GM18907 (cell line): ENCODE results near the gene ATP5PO.
A peak's percentile ranks its signal among the peaks of the same experiment; 100 is the strongest.
"Not testable (repeated sequence)": the region's sequence is repeated elsewhere in the genome, so short reads cannot be mapped to it uniquely, and the experiment has no call there.

Source experiments
- ATAC-seq: cut with Tn5 transposase; IDR thresholded peaks from one replicate; pipeline ENCODE4 v1.9.1; 2021; ENCODE audit warnings: mild to moderate bottlenecking, moderate library complexity; ENCODE audit not compliant: unreplicated experiment

Gene ATP5PO

GRCh38 chr21:33942426-33942825, 26.8 kb upstream of the ATP5PO start:
- no peak for ATAC-seq

DNA sequence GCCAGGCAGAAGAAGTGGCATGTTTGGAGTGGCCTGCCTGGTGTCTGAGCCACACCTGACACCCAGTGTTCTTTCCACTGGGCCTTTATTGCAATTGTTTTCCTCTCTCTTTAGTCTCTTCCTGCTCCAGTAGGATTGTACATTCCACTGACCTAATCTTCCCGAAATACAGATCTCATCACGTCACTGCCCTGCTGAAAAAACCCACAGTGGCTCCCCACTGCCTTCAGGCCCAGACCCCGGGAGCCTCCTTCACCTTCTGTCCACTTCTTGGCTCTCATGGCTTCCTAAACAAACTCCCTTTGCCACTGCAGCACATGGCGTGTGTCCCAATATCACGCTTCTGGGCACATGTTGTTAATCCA, 25.3 kb upstream of the ATP5PO start:
- no peak for ATAC-seq

- no peak for ATAC-seq
These were observed 24.7 kb upstream of the ATP5PO start for GRCh38 chr21:33940164-33940880.

GRCh38 chr21:33939226-33939625, 23.6 kb upstream of the ATP5PO start:
- ATAC-seq = no peak

- no peak for ATAC-seq
These were observed 22.8 kb upstream of the ATP5PO start for GRCh38 chr21:33938381-33938780.

- no peak for ATAC-seq
These were observed 22.3 kb upstream of the ATP5PO start for GRCh38 chr21:33937931-33938339.

DNA sequence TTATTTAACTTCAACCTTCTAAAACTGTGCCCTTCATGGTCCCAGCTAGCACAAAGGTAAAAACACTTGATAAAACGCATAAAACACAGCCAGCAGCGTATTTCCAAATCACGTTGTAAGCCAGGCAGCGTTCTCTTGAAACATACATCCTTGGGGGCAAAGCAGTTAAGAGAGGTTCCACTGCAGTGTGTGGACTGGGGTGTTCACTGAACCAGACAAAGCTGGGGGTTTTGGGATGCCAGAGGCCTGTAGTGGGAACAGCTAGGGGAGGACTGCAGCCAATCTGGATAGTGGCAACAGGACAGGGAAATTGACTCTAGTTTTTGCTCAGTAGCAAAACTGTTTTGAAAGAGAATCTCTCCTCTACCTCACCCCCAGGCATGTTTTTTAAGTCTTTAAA, 21.5 kb upstream of the ATP5PO start:
- ATAC-seq = no peak

DNA sequence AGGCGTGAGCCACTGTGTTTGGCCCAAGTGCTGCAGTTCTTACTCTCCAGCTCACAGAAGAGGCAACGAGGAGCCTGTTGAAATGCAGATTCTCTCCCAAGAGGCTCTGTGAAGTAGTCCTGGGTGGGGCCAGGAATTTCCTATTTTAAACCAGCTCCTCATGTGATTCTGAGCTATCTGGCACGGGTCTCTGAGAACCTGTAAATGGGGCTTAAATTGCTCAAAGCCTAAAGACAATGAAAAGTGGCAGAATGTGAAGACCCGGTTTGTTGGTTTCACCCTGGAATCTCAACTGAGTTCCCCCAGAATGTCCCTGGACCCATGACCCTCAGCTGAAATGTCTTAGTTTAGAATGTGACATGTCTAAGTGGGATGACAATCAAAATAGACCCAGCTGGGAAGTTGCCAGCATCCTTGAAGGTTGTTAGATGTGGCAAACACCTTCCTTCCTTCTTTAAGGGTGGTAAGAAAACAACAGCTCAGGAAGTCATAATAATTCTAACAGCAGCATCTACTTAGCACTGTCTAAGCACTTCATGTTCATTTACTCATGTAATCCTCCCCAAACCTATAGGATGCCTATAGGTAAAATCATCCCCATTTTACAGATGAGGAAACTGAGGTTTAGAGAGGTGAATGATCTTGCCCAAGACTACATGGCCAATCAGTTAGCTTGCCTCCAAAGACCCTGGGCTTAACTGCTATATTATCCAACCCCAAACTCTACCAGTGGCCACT, 20.9 kb upstream of the ATP5PO start:
- no peak for ATAC-seq

GRCh38 chr21:33932731-33933130, 17.1 kb upstream of the ATP5PO start:
- no peak for ATAC-seq

DNA sequence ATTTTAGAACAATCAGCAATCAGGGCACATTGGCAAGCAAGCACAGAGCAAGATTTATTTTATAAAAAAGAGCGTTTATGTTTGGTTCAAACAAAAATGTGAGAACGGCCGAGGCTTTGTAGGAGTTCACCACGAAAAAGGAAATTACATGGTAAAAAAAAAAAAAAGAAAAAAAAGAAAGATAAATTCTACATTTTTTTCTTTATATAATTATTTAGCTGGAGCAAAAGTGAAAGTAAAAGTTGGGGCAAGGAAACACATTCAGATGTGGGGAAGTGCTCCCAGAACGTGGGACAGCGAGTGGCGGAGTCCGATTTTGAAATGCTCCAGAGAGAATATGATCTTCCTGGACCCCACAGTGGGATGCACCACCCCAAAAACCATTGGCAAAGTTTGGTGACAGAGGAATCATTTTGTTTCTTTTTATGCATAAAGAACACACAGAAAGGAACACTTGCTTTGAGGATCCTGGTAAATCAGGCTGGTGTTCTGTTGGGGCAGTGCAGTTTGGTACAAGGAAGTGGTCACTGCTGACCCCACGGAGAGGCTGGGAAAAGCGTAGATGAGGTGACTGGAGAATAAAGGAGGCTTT, 16.3 kb upstream of the ATP5PO start:
- ATAC-seq = no peak

DNA sequence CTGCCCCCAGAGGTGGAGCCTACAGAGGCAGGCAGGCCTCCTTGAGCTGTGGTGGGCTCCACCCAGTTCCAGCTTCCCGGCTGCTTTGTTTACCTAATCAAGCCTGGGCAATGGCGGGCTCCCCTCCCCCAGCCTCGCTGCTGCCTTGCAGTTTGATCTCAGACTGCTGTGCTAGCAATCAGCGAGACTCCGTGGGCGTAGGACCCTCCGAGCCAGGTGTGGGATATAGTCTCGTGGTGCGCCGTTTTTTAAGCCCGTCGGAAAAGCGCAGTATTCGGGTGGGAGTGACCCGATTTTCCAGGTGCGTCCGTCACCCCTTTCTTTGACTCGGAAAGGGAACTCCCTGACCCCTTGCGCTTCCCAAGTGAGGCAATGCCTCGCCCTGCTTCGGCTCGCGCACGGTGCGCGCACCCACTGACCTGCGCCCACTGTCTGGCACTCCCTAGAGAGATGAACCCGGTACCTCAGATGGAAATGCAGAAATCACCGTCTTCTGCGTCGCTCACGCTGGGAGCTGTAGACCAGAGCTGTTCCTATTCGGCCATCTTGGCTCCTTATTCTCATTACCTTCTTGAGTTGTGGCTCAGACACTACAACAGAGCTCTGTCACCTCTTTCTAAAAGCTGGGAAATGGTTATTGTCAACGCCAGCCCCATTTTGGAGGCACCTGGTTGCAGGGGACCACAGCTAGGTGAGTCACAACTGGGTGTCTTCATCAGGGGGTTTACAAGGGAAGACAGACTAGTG, 15.6 kb upstream of the ATP5PO start:
- not testable (repeated sequence) for ATAC-seq

- ATAC-seq = not testable (repeated sequence)
These were observed 10.6 kb upstream of the ATP5PO start for GRCh38 chr21:33926248-33926647.

DNA sequence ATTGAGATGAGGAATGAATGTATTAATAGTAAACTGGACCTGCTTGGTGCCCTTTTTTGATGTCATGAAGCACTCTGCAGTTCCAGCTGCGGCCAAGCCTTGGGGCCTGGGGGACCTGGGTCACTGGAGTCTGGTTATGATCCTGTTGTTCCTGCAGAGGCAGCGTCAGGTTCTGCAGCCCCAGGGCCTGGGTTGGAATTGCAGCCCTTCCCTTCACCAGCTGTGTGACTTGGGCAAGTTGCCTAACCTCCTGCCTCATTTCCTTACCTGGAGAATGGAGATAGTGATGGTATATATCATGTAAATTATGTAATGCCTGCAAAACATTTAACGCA, 9.1 kb upstream of the ATP5PO start:
- ATAC-seq = no peak

DNA sequence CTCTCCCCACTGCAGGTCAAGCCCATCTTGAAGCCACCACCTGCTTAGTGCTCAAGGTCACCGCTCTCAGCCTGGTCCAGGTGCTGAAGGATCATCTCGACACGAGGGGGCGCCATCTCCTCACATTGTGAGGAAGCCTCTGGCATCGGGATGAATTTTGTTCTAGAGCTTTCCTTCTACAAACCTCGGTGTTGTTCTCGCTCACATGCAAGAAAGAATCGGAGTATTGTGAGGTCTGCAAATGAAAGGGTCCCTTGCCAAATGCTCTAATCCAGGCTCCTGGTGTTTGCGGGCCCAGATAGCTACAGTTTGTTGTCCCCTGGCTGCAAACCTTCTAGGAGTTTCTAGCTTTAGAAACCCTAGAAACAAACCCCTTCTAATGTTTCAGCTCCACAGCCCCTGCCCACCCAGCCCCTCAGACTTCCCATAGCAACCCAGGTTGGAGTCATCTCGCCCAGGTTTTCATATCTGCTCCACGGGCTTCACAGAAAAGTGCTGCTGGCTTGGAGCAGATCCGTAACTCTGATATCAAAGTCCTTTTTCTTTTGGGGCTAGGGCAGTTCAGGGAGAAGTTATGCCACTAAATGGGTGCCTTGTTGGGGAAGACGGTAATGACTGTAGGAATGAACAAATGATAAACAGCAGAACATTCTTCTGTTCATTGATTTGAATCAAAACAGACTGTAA, 8.6 kb upstream of the ATP5PO start:
- peak; percentile 88 for ATAC-seq

DNA sequence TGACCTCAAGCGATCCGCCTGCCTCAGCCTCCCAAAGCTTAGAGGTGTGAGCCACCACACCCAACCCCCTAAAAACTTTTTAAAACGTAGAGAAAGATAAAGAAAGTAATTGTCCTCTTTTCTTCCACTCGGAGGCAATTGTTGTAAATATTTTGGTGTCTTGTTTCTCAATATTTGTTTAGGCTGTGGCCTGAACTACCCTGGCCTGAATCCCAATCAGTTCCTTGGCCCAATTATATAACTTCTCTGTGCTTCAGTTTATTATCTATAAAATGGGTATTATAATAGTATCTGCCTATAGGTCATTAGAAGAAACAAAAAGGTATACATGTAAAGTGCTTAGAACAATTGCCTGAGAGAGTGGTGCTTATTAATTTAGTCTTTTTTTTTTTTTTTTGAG, 1.8 kb upstream of the ATP5PO start:
- ATAC-seq = no peak

GRCh38 chr21:33916200-33916567, 580 bp upstream of the ATP5PO start:
- ATAC-seq = peak; percentile 10

- ATAC-seq = no peak
These were observed 1.4 kb downstream of the ATP5PO start for GRCh38 chr21:33914188-33914587.

DNA sequence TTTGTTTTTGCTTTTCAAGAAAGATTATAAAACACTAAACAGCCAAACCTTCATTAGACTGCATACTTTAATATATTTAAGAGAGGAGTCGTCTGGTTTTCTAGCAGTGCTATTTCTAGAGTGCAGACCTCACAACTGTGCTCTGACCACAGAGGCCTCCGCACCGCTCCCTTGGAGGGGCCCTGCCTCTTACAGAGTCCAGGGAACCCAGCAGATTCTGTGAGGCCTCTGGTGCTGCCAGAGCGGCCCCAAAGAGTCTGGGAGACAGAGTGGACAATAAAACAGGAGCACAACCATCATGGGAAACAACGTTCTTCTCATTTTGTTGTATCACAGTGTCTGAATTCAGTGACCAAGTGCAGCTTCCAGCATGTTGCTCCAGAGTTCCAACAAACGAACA, 5.8 kb downstream of the ATP5PO start:
- no peak for ATAC-seq

GRCh38 chr21:33908760-33909159, 6.8 kb downstream of the ATP5PO start:
- no peak for ATAC-seq

DNA sequence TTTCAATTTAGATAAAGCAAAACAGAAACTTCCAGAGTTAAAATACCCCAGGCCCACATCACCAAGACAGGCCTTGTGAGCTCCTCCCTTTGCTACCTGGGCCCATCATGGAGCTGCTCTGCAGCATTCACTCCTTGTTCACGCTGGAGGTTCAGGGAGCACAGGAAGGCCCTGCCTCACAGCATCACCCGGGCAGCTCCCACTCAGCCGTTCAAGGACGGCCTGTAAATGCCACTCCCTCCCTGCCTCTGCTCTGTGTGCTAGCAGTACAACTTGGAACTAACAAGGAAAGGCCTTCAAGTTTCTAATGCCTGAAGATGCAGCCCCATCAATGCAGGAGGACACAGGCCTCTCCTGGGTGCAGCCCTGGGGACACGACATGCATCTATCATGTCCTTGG, 11.6 kb downstream of the ATP5PO start:
- no peak for ATAC-seq

DNA sequence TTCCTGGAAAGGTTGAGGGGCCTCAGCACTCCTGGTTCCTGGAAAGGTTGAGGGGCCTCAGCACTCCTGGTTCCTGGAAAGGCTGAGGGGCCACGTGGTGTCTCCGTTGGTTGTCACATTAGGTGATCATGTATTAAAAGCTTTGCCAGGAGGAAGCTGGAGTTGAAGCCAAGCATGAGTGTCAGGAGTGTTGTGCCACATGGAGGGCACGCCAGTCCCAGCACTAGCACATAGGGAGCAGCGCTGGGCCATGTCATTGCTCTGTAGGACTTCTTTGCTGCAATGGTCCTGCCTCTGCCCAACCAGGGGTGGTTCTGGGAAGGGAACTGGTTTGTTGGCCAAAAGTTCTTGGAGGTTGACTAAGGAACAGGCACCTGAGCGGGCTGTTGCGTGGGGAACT, 13.3 kb downstream of the ATP5PO start:
- ATAC-seq = no peak
